ENCODE data around the gene CD82. TPM values are rescaled to one million over a fixed set of nuclear protein-coding genes. Genes with fewer than 3 reads are reported as not detected.

The CD82 gene
- total and polyA plus RNA-seq, 2 of the 8 experiments (the other 6 are each of a cell fraction or from before 2014, with no cell fraction given) = 7.9 to 10.3 TPM

DNA sequence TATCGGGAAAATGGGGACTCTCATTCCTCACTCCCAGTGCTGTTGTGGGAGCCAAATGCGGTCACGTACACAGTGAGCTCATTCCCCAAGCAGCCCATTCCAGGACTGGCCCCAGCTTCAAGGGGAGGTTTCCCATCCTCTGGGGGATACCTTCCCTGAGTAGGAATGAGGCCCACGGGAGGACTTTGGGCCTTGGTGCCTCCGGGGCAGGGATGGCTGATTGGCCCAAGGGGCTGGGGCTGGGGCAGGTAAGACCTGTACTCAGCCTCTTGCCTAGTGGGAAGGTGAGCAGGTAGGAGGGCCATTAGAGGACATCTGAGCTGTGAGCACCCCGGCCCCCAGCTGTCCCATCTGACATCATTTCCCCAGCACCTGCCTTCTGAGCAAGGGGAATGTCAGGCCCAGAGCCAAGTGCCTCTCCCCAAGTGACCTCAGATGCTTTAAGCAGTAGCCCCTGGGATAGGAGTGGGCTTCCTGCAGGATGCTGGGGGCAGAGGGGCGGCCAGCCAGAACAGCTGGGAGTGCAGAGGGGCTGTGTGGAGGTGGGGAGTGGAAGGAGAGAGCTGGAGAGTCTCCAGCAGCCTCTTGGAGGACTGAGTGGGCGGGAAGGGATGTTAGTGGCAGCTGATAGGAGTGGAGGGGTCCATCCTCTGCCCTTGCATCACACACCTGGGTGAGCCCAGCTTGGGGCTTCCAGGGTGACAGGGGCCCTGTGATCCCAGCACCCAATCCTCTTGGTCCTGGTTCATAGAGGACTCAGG lies 58.4 kb downstream of the CD82 start:
- Histone ChIP-seq H3K27me3 (replicated peaks in 1 of 4; ENCODE audit: control insufficient read depth in 3 of 4, extremely low read depth in 1 of 4, insufficient read depth in 3 of 4, low read length in 3 of 4) (peaks cover 0 to 9% (median 7%) of the 10 kb centered on the region in 4 experiments; a peak in 4 of 7 replicates), H3K9me3 (ENCODE audit: insufficient read depth in 2 of 2, low read depth in 1 of 2, low read length in 1 of 2) (no peaks in the 10 kb centered on the region), H2BK120ac (replicated peaks; ENCODE audit: low read depth, low read length) (no peak overlapping the region), H3K36me3 (ENCODE audit: control insufficient read depth in 2 of 4, insufficient read depth in 4 of 4, low read length in 3 of 4) (no peaks in the 10 kb centered on the region), H4K91ac (replicated peaks; ENCODE audit: insufficient read length, low read length) (no peak overlapping the region), H3K4ac (replicated peaks; ENCODE audit: insufficient read length, low read depth, low read length) (no peak overlapping the region), H2BK20ac (ENCODE audit: low read length) (no peak overlapping the region), H4K8ac (ENCODE audit: extremely low read depth, insufficient read depth, low read length) (no peak overlapping the region), H3K79me1 (ENCODE audit: low read depth, low read length) (no peaks in the 10 kb centered on the region), H3K23ac (ENCODE audit: insufficient read length) (no peak overlapping the region), H2BK15ac (ENCODE audit: low read length) (peak overlapping the region; percentile 61; the same call in 1 of the 2 replicates), H3K23me2 (ENCODE audit: low read depth, low read length) (no peaks in the 10 kb centered on the region), H4K5ac (ENCODE audit: insufficient read length, low read depth, low read length) (no peak overlapping the region), H3K14ac (ENCODE audit: insufficient read length) (no peak overlapping the region), H3K56ac (replicated peaks; ENCODE audit: insufficient read length, low read depth, low read length) (no peak overlapping the region), H3K27ac (ENCODE audit: low read depth, low read length) (no peak overlapping the region), H4K20me1 (replicated peaks in 1 of 2; ENCODE audit: control insufficient read depth in 1 of 2, insufficient read depth in 2 of 2, low read length in 2 of 2) (no peaks in the 10 kb centered on the region), H3K4me1 (replicated peaks in 1 of 4; ENCODE audit: control insufficient read depth in 3 of 4, insufficient read depth in 4 of 4, low read length in 3 of 4) (no peaks in the 10 kb centered on the region; a peak in 2 of 7 replicates), H2AK5ac (ENCODE audit: low read depth, low read length) (0 out of 2 replicates have a peak overlapping the region, but pooled peaks have one; percentile 65), H3K79me2 (ENCODE audit: control insufficient read depth in 1 of 2, insufficient read depth in 2 of 2, low read length in 2 of 2) (no peaks in the 10 kb centered on the region), H2BK12ac (ENCODE audit: low read depth, low read length) (no peak overlapping the region), H3K9ac (replicated peaks in 1 of 4; ENCODE audit: extremely low read depth in 1 of 4, low read depth in 3 of 4, low read length in 3 of 4) (no peak overlapping the region), H3K4me2 (ENCODE audit: insufficient read depth in 1 of 2, low read depth in 2 of 2, low read length in 2 of 2) (no peak overlapping the region), H2AFZ (ENCODE audit: low read length) (no peak overlapping the region), H3K4me3 (ENCODE audit: extremely low read depth in 1 of 4, insufficient read depth in 2 of 4, low read depth in 3 of 4, low read length in 4 of 4) (no peak overlapping the region), H3K18ac (ENCODE audit: extremely low read depth, low read length) (no peak overlapping the region), H2BK5ac (ENCODE audit: low read depth, low read length) (no peak overlapping the region)
- 83% methylated on average over 8 of the region's 8 CpGs; no CpG with 5 or more reads in 1 of the 2 experiments for WGBS, 2 experiments (ENCODE audit: extremely low coverage in 1 of 2, insufficient coverage in 1 of 2, insufficient read length in 1 of 2, insufficient replicate concordance in 2 of 2, low coverage in 1 of 2, low lambda C conversion rate in 2 of 2, missing lambda C conversion rate in 1 of 2)
- POLR2A ChIA-PET (ENCODE audit: partially characterized antibody) = interaction anchor here (1.2 to 1.6 kb wide), 2 partner anchors 102 to 287 kb away, joined by 3 to 5 read pairs; partner anchors contain the start of gene TSPAN18
- CTCF ChIA-PET (ENCODE audit: partially characterized antibody) = interaction anchor here (0.6 to 8.8 kb wide), 19 partner anchors 8 to 312 kb away, joined by 3 to 89 read pairs (median 4); no protein-coding TSS in a partner anchor
- DNase-seq (ENCODE audit: low read depth in 1 of 2, low spot score in 2 of 2) (peak in 1 of 2 experiments; percentile 42), FAIRE-seq (no peak)
- no peak for TF ChIP-seq ASH2L (IDR thresholded peaks at IDR 0.05; ENCODE audit: low read length)
- TF ChIP-seq NRF1 (IDR thresholded peaks at IDR 0.05; ENCODE audit: low read depth, low read length) = no peak
- no peak for TF ChIP-seq BRCA1 (IDR thresholded peaks at IDR 0.05; ENCODE audit: low read depth, low read length)
- no peak for TF ChIP-seq SP1 (IDR thresholded peaks at IDR 0.05; ENCODE audit: low read depth, low read length)
- TF ChIP-seq CHD1 (IDR thresholded peaks at IDR 0.05; ENCODE audit: low read depth, low read length) = no peak
- TF ChIP-seq CEBPB (IDR thresholded peaks at IDR 0.05; ENCODE audit: low read depth, low read length) = no peak
- TF ChIP-seq, protein P1, sequence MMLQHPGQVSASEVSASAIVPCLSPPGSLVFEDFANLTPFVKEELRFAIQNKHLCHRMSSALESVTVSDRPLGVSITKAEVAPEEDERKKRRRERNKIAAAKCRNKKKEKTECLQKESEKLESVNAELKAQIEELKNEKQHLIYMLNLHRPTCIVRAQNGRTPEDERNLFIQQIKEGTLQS (IDR thresholded peaks at IDR 0.05; ENCODE audit: insufficient read depth, low read depth, low read length) = no peak
- no peak for TF ChIP-seq RNF2 (IDR thresholded peaks at IDR 0.05; ENCODE audit: borderline replicate concordance, low read depth, low read length, missing control alignments, poor library complexity, severe bottlenecking)
